Large intestine (tissue), 3 donors: ENCODE data around the gene FHOD3. TPM values are rescaled to one million over a fixed set of nuclear protein-coding genes. Genes with fewer than 3 reads are reported as not detected.
A peak's percentile ranks its signal among the peaks of the same experiment; 100 is the strongest.

Experiments
- DNase-seq, 2 donors: peaks; one replicate each; pipeline versions ENCODE4 v3.0.0 to v3.0.0-alpha.2; 2013
- H3K27ac ChIP-seq: one replicate; pipeline ENCODE4 v1.5.1; 2013; ENCODE audit warnings: low read length
- H3K27me3 ChIP-seq: 2 replicates; pipeline ENCODE4 v1.6.1; 2013; ENCODE audit warnings: low read length; ENCODE audit not compliant: control insufficient read depth, insufficient read depth
- H3K36me3 ChIP-seq: 2 replicates; pipeline ENCODE4 v1.6.1; 2013; ENCODE audit warnings: low read length; ENCODE audit not compliant: control insufficient read depth, insufficient read depth
- H3K4me1 ChIP-seq: one replicate; pipeline ENCODE4 v1.6.1; 2013; ENCODE audit warnings: low read length; ENCODE audit not compliant: control insufficient read depth, insufficient read depth
- H3K4me3 ChIP-seq: one replicate; pipeline ENCODE4 v1.5.1; 2013; ENCODE audit warnings: low read length
- H3K9me3 ChIP-seq: one replicate; pipeline ENCODE4 v1.6.1; 2013; ENCODE audit warnings: mild to moderate bottlenecking, low read depth, low read length, moderate library complexity; ENCODE audit not compliant: control insufficient read depth
- WGBS: methylation state at CpG from one replicate; pipeline ENCODE4 v1.1.5; 2013; ENCODE audit warnings: low lambda C conversion rate; ENCODE audit not compliant: insufficient coverage; 5-methylcytosine and 5-hydroxymethylcytosine counted together
- polyA plus RNA-seq: library from polyadenylated mRNA; unstranded; fragments of 120-200 nt; gene quantifications from one replicate; pipeline ENCODE4 v1.2.1, GENCODE V29; 2013

Gene FHOD3
- polyA plus RNA-seq, 1 donor, result 10.5 TPM

- Histone ChIP-seq H3K27me3 (no peaks in the 10 kb centered on the region), H3K4me1 (no peaks in the 10 kb centered on the region), H3K36me3 (no peaks in the 10 kb centered on the region), H3K4me3 (no peak overlapping the region), H3K9me3 (no peaks in the 10 kb centered on the region), H3K27ac (no peak overlapping the region)
- WGBS, result 92% methylated on average over 2 of the region's 4 CpGs
- DNase-seq, result no peak
Measured at GRCh38 chr18:36597636-36598035, 300.1 kb downstream of the FHOD3 start.

GRCh38 chr18:36600548-36600947 is 303.0 kb downstream of the FHOD3 start:
- no peak overlapping the region for H3K4me3 ChIP-seq
- no CpG with 5 or more reads among the region's 3 CpGs for WGBS
- H3K27ac ChIP-seq, result no peak overlapping the region
- no peaks in the 10 kb centered on the region for H3K36me3 ChIP-seq
- no peak for DNase-seq
- no peaks in the 10 kb centered on the region for H3K9me3 ChIP-seq
- no peaks in the 10 kb centered on the region for H3K4me1 ChIP-seq
- H3K27me3 ChIP-seq, result no peaks in the 10 kb centered on the region

DNA sequence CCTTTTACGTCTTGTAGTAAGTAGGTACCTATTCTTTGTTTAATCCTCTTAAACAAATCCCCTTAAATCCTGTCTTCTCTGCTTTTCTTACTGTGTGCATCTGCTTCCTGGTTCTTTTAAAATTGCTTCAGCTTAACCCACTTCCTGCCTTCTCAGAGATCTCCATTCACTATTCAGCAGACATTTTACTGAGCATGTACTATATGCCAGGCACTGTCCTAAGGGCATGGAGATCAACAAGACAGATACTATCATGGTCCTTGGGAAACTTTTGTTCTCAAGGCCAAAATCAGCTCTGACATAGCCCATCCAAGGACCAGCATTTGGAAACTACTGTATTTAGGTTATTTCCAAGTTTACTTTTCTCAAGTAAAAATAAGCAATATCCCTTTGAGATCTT is 303.8 kb downstream of the FHOD3 start:
- H3K27ac ChIP-seq, result no peak overlapping the region
- H3K4me3 ChIP-seq, result no peak overlapping the region
- no peaks in the 10 kb centered on the region for H3K4me1 ChIP-seq
- whole genome bisulfite sequencing, result 100% methylated on average over 1 of the region's 1 CpG
- no peaks in the 10 kb centered on the region for H3K9me3 ChIP-seq
- H3K27me3 ChIP-seq, result no peaks in the 10 kb centered on the region
- no peak for DNase-seq
- no peaks in the 10 kb centered on the region for H3K36me3 ChIP-seq

GRCh38 chr18:36602071-36602470 is 304.6 kb downstream of the FHOD3 start:
- H3K9me3 ChIP-seq, result peaks cover 3% of the 10 kb centered on the region
- H3K36me3 ChIP-seq, result no peaks in the 10 kb centered on the region
- DNase-seq, result no peak
- H3K4me1 ChIP-seq, result no peaks in the 10 kb centered on the region
- no peak overlapping the region for H3K27ac ChIP-seq
- no peaks in the 10 kb centered on the region for H3K27me3 ChIP-seq
- 100% methylated on average over 1 of the region's 2 CpGs for WGBS
- H3K4me3 ChIP-seq, result no peak overlapping the region

GRCh38 chr18:36602620-36603019 is 305.1 kb downstream of the FHOD3 start:
- Histone ChIP-seq H3K27ac (no peak overlapping the region), H3K4me3 (no peak overlapping the region), H3K36me3 (no peaks in the 10 kb centered on the region), H3K4me1 (no peaks in the 10 kb centered on the region), H3K27me3 (no peaks in the 10 kb centered on the region), H3K9me3 (peaks cover 3% of the 10 kb centered on the region)
- no peak for DNase-seq
- 93% methylated on average over 2 of the region's 4 CpGs for WGBS

DNA sequence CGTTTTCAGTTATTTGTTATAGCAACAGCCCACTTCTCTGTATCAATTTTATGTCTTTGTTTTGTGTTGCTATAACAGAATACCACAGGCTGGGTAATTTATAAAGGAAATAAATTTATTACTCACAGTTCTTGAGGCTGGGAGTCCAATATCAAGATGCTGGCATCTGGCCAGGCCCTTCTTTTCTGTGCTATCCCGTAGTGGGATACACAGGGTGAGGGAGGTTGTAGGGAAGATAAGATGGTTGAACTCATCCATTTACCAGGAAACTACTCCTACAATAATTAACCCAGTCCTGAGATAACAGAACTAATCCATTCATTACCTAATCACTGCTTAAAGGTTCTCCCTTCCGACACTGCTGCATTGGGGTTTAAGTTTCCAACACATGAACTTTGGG is 310.6 kb downstream of the FHOD3 start:
- WGBS, result 0% methylated on average over 2 of the region's 3 CpGs
- no peaks in the 10 kb centered on the region for H3K4me1 ChIP-seq
- no peaks in the 10 kb centered on the region for H3K36me3 ChIP-seq
- H3K4me3 ChIP-seq, result no peak overlapping the region
- H3K27ac ChIP-seq, result no peak overlapping the region
- H3K27me3 ChIP-seq, result no peaks in the 10 kb centered on the region
- DNase-seq, result peak; percentile 51 to 89
- peaks cover 3% of the 10 kb centered on the region for H3K9me3 ChIP-seq

DNA sequence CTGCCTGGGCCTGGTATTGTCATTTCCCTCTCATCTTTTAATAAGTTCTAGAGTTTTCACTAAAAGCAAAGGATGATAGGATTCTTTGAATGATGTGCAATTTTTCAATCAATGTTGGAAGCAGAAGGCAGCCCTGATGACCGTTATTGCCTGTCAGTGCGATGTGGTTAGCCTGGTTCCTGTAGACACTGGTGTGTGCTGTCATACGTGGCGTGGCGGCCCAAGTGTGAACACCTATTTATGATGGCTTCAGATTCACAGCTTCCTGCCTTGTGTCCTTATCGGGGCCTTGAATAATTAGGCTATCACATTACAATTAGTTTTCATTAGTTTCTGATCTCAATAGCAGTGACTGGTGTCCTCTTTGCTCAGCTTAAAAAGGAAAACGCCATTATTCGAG is 312.7 kb downstream of the FHOD3 start:
- H3K9me3 ChIP-seq, result peaks cover 3% of the 10 kb centered on the region
- H3K4me1 ChIP-seq, result no peaks in the 10 kb centered on the region
- H3K4me3 ChIP-seq, result no peak overlapping the region
- no peak for DNase-seq
- WGBS, result 94% methylated on average over 2 of the region's 8 CpGs
- H3K27ac ChIP-seq, result no peak overlapping the region
- H3K27me3 ChIP-seq, result no peaks in the 10 kb centered on the region
- H3K36me3 ChIP-seq, result no peaks in the 10 kb centered on the region

DNA sequence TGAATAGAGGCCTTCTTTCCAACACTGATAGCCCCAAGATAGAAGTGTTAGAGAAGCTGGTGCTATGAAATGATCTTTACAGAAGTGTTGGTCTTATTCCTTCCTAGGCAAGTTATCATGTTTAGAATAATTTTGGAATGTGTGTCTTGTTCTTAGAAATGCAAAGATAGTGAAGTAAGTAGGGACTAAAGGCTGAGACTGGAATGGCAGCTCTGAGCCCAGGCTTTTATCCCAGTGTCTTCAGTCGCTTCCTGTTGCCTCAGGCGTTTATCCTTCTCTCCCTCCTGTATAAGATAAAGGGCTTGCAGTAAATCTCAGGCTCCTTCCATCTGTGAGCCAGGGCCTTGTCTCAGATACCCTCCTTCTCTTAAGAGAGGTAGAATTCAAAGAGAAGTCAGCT is 313.1 kb downstream of the FHOD3 start:
- WGBS, result 80% methylated on average over 1 of the region's 2 CpGs

GRCh38 chr18:36613069-36613468 is 315.6 kb downstream of the FHOD3 start:
- Histone ChIP-seq H3K4me1 (no peaks in the 10 kb centered on the region), H3K9me3 (no peaks in the 10 kb centered on the region), H3K27me3 (no peaks in the 10 kb centered on the region), H3K4me3 (no peak overlapping the region), H3K27ac (no peak overlapping the region), H3K36me3 (no peaks in the 10 kb centered on the region)
- no peak for DNase-seq
- no CpG with 5 or more reads among the region's 6 CpGs for WGBS

More for the DNA sequence above, 313.1 kb downstream of the FHOD3 start:
- DNase-seq, result no peak
- H3K27ac ChIP-seq, result no peak overlapping the region
- H3K9me3 ChIP-seq, result peaks cover 3% of the 10 kb centered on the region
- no peak overlapping the region for H3K4me3 ChIP-seq
- no peaks in the 10 kb centered on the region for H3K4me1 ChIP-seq
- H3K36me3 ChIP-seq, result no peaks in the 10 kb centered on the region
- H3K27me3 ChIP-seq, result no peaks in the 10 kb centered on the region

- 94% methylated on average over 2 of the region's 3 CpGs for WGBS
Measured at GRCh38 chr18:36613810-36614209, 316.3 kb downstream of the FHOD3 start.

GRCh38 chr18:36620788-36621187 is 323.3 kb downstream of the FHOD3 start:
- H3K9me3 ChIP-seq, result no peaks in the 10 kb centered on the region
- H3K4me3 ChIP-seq, result no peak overlapping the region

More at GRCh38 chr18:36613810-36614209, 316.3 kb downstream of the FHOD3 start:
- Histone ChIP-seq H3K9me3 (no peaks in the 10 kb centered on the region), H3K4me1 (no peaks in the 10 kb centered on the region), H3K27ac (no peak overlapping the region), H3K27me3 (no peaks in the 10 kb centered on the region), H3K4me3 (no peak overlapping the region), H3K36me3 (no peaks in the 10 kb centered on the region)
- DNase-seq, result no peak

More at GRCh38 chr18:36620788-36621187, 323.3 kb downstream of the FHOD3 start:
- WGBS, result no CpG with 5 or more reads among the region's 2 CpGs
- H3K27ac ChIP-seq, result no peak overlapping the region
- no peaks in the 10 kb centered on the region for H3K27me3 ChIP-seq
- H3K36me3 ChIP-seq, result no peaks in the 10 kb centered on the region
- no peaks in the 10 kb centered on the region for H3K4me1 ChIP-seq
- no peak for DNase-seq
